GM19324 (cell line): Measurements from ENCODE around the gene PPP4C.
A peak's percentile ranks its signal among the peaks of the same experiment; 100 is the strongest.
"Not testable (repeated sequence)": the region's sequence is repeated elsewhere in the genome, so short reads cannot be mapped to it uniquely, and the experiment has no call there.

ENCODE experiments used
- ATAC-seq: cut with Tn5 transposase; IDR thresholded peaks from one replicate; pipeline ENCODE4 v1.9.1; 2021; ENCODE audit warnings: mild to moderate bottlenecking, moderate library complexity; ENCODE audit not compliant: unreplicated experiment, low FRiP score

PPP4C gene

GRCh38 chr16:30094541-30095165 is 18.9 kb downstream of the PPP4C start:
- no peak for ATAC-seq

- ATAC-seq: no peak
Measured at GRCh38 chr16:30095166-30096078, 19.6 kb downstream of the PPP4C start.

GRCh38 chr16:30096105-30096861 is 20.5 kb downstream of the PPP4C start, which contains the start of gene YPEL3:
YPEL3 (minus strand) TSS chr16:30096213; CDS start chr16:30095482, 731 bp downstream.
- ATAC-seq: peak; percentile 69

- ATAC-seq: no peak
Measured at GRCh38 chr16:30096862-30097563, 21.2 kb downstream of the PPP4C start.

- ATAC-seq: no peak
Measured at GRCh38 chr16:30104090-30104489, 28.3 kb downstream of the PPP4C start.

GRCh38 chr16:30104492-30104891 is 28.7 kb downstream of the PPP4C start:
- ATAC-seq: no peak

GRCh38 chr16:30108059-30108850 is 32.5 kb downstream of the PPP4C start:
- no peak for ATAC-seq

- no peak for ATAC-seq
Measured at GRCh38 chr16:30110661-30111060, 34.9 kb downstream of the PPP4C start.

- no peak for ATAC-seq
Measured at GRCh38 chr16:30112197-30113030, 36.6 kb downstream of the PPP4C start.

- ATAC-seq: no peak
Measured at GRCh38 chr16:30113031-30113710, 37.4 kb downstream of the PPP4C start, which contains the start of gene GDPD3. GDPD3 (minus strand) TSS chr16:30113537; CDS start chr16:30113478, 59 bp downstream.

- ATAC-seq: no peak
Measured at GRCh38 chr16:30113711-30114333, 38.0 kb downstream of the PPP4C start.

GRCh38 chr16:30114411-30114810 is 38.6 kb downstream of the PPP4C start:
- ATAC-seq: no peak

GRCh38 chr16:30114833-30115232 is 39.0 kb downstream of the PPP4C start:
- ATAC-seq: not testable (repeated sequence)

- ATAC-seq: no peak
Measured at GRCh38 chr16:30115238-30115637, 39.4 kb downstream of the PPP4C start.

- ATAC-seq: no peak
Measured at GRCh38 chr16:30116291-30117207, 40.8 kb downstream of the PPP4C start.

- ATAC-seq: no peak
Measured at GRCh38 chr16:30117768-30118167, 42.0 kb downstream of the PPP4C start.

- ATAC-seq: no peak
Measured at GRCh38 chr16:30119428-30119827, 43.6 kb downstream of the PPP4C start.
